ENCODE data around the gene PLA2G4D.

The PLA2G4D gene

GRCh38 chr15:42058791-42059190, 35.6 kb downstream of the PLA2G4D start:
- in situ Hi-C loops (cut with MboI; ENCODE audit: low sequenced_read_pairs), result no loop called here

- in situ Hi-C loops (cut with MboI; ENCODE audit: low sequenced_read_pairs), result no loop called here
Measured at GRCh38 chr15:42057799-42058646, 36.3 kb downstream of the PLA2G4D start.

- in situ Hi-C loops (cut with MboI; ENCODE audit: low sequenced_read_pairs), result no loop called here
Measured at GRCh38 chr15:42056934-42057798, 37.2 kb downstream of the PLA2G4D start.

- in situ Hi-C loops (cut with MboI; ENCODE audit: low sequenced_read_pairs), result no loop called here
Measured at GRCh38 chr15:42053914-42054313, 40.4 kb downstream of the PLA2G4D start.

GRCh38 chr15:42053010-42053409, 41.4 kb downstream of the PLA2G4D start:
- in situ Hi-C loops (cut with MboI; ENCODE audit: low sequenced_read_pairs), result no loop called here

- in situ Hi-C loops (cut with MboI; ENCODE audit: low sequenced_read_pairs), result no loop called here
Measured at GRCh38 chr15:42050484-42051255, 43.7 kb downstream of the PLA2G4D start.

- in situ Hi-C loops (cut with MboI; ENCODE audit: low sequenced_read_pairs), result no loop called here
Measured at GRCh38 chr15:42048821-42049200, 45.6 kb downstream of the PLA2G4D start.

GRCh38 chr15:42048080-42048820, 46.1 kb downstream of the PLA2G4D start:
- in situ Hi-C loops (cut with MboI; ENCODE audit: low sequenced_read_pairs), result no loop called here

- in situ Hi-C loops (cut with MboI; ENCODE audit: low sequenced_read_pairs), result no loop called here
Measured at GRCh38 chr15:42046597-42046996, 47.8 kb downstream of the PLA2G4D start.

- in situ Hi-C loops (cut with MboI; ENCODE audit: low sequenced_read_pairs), result no loop called here
Measured at GRCh38 chr15:42045211-42045615, 49.1 kb downstream of the PLA2G4D start.

GRCh38 chr15:42042602-42043400, 51.6 kb downstream of the PLA2G4D start:
- in situ Hi-C loops (cut with MboI; ENCODE audit: low sequenced_read_pairs), result no loop called here

- in situ Hi-C loops (cut with MboI; ENCODE audit: low sequenced_read_pairs), result no loop called here
Measured at GRCh38 chr15:42038401-42038800, 56.0 kb downstream of the PLA2G4D start.

GRCh38 chr15:42037656-42038055, 56.7 kb downstream of the PLA2G4D start:
- in situ Hi-C loops (cut with MboI; ENCODE audit: low sequenced_read_pairs), result no loop called here

GRCh38 chr15:42036966-42037365, 57.4 kb downstream of the PLA2G4D start:
- in situ Hi-C loops (cut with MboI; ENCODE audit: low sequenced_read_pairs), result no loop called here

GRCh38 chr15:42036112-42036905, 58.1 kb downstream of the PLA2G4D start:
- in situ Hi-C loops (cut with MboI; ENCODE audit: low sequenced_read_pairs), result no loop called here

GRCh38 chr15:42035435-42035761, 59.0 kb downstream of the PLA2G4D start:
- in situ Hi-C loops (cut with MboI; ENCODE audit: low sequenced_read_pairs), result no loop called here

- in situ Hi-C loops (cut with MboI; ENCODE audit: low sequenced_read_pairs), result no loop called here
Measured at GRCh38 chr15:42034628-42035434, 59.5 kb downstream of the PLA2G4D start.

GRCh38 chr15:42033214-42033873, 61.0 kb downstream of the PLA2G4D start:
- in situ Hi-C loops (cut with MboI; ENCODE audit: low sequenced_read_pairs), result no loop called here

All from HL-60/S4 treated with retinoic acid at 250 ng/mL for 4 days and 3 days (cell line).